ENCODE measurements around the gene VPS13D. TPM values are rescaled to one million over a fixed set of nuclear protein-coding genes. Genes with fewer than 3 reads are reported as not detected.

VPS13D gene
- total and polyA plus RNA-seq, 10 of the 15 experiments (the other 5 are each of a cell fraction or from before 2014, with no cell fraction given) = 1.4 to 16.9 (median 8.5) TPM

DNA sequence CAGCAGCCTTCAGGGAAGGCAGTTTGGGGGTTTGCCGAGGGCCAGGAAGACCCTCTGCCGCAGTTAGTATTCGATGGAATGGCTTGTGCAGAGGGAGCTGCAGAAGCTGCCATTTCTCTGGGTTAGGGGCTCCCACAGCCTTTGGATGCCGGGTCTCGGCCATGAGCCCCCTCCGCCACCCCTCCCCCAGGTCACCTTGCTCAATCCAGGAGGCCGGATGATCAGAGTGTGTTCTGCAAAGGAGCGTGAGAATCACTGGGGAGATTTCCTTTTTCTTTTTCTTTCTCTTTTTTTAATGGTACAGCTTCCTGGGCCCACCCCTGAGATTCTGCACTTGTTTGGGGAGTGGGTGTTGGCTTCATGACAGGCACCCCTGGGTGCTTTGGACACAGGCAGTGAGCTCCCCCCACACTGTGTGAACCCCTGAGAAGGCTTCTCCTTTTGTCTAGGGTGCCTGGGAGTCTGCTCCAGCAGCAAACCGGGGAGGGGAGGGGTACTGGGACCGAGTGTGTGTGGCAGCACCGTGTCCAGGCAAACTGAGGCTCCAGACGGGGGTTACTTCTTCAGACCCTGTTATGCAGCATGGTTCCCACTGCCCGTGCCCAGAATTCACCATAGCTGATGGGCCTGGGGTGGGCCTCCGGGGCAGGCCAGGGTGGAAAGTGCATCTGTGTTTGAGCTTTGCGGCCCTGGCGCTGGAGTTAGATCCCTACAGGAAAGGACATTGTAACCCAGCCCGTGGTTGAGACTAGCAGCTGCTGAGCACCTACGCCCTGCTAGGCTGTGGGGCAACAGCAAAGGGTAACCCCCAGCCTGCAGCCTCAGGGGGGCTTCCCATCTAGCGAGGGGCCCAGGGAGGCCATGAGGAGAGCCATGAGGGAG lies 44.6 kb upstream of the VPS13D start:
- ChIA-PET RAD21 (ENCODE audit: unreplicated experiment) (interaction anchor here (1.6 kb wide), 1 partner anchor 60 kb away, joined by 4 read pairs; no protein-coding TSS in a partner anchor), POLR2A (interaction anchor here (0.9 kb wide), 1 partner anchor 62 kb away, joined by 3 read pairs; no protein-coding TSS in a partner anchor), CTCF (interaction anchor here (0.8 kb wide), 1 partner anchor 40 kb away, joined by 5 read pairs; no protein-coding TSS in a partner anchor), SMC1A (ENCODE audit: uncharacterized antibody, unreplicated experiment) (interaction anchor here (0.8 to 1.2 kb wide), 4 partner anchors 12 to 55 kb away, joined by 3 to 4 read pairs (median 3); no protein-coding TSS in a partner anchor)
- intact Hi-C loops (cut with micrococcal nuclease; ENCODE audit: unreplicated experiment) = no loop called here
- Histone ChIP-seq H3K4me2 (ENCODE audit: control insufficient read depth, insufficient read depth) (no peak overlapping the region), H3K79me2 (ENCODE audit: control insufficient read depth, insufficient read depth, low read length) (peaks cover 38% of the 10 kb centered on the region), H3K9ac (ENCODE audit: control insufficient read depth, insufficient read depth, low read length) (no peak overlapping the region), H3K9me3 (replicated peaks; ENCODE audit: control insufficient read depth, insufficient read depth, low read length) (no peaks in the 10 kb centered on the region), H2AFZ (ENCODE audit: control insufficient read depth, low read depth, low read length) (no peak overlapping the region), H3K27ac (ENCODE audit: control insufficient read depth, insufficient read depth) (no peak overlapping the region), H3K4me3 (no peak overlapping the region), H3K4me1 (ENCODE audit: control insufficient read depth, insufficient read depth, low read length) (peaks cover 16% of the 10 kb centered on the region), H4K20me1 (ENCODE audit: control insufficient read depth, insufficient read depth) (peaks cover 11% of the 10 kb centered on the region; the same call in 1 of the 2 replicates), H3K27me3 (replicated peaks in 1 of 2; ENCODE audit: control insufficient read depth in 2 of 2, insufficient read depth in 2 of 2, low read length in 1 of 2) (no peaks in the 10 kb centered on the region), H3K36me3 (ENCODE audit: control insufficient read depth in 2 of 2, insufficient read depth in 2 of 2, low read length in 1 of 2) (peaks cover 15 to 19% of the 10 kb centered on the region in 2 experiments)
- in situ Hi-C loops (cut with MboI) = no loop called here
- no TSS peak for BruUV-seq (replicated peaks)
- ATAC-seq (no peak), DNase-seq (ENCODE audit: low read depth, low spot score) (no peak), FAIRE-seq (no peak)
- WGBS (ENCODE audit: insufficient coverage, insufficient replicate concordance, low lambda C conversion rate, missing lambda C conversion rate) = 87% methylated on average over 19 of the region's 19 CpGs
- TF ChIP-seq, protein P1, sequence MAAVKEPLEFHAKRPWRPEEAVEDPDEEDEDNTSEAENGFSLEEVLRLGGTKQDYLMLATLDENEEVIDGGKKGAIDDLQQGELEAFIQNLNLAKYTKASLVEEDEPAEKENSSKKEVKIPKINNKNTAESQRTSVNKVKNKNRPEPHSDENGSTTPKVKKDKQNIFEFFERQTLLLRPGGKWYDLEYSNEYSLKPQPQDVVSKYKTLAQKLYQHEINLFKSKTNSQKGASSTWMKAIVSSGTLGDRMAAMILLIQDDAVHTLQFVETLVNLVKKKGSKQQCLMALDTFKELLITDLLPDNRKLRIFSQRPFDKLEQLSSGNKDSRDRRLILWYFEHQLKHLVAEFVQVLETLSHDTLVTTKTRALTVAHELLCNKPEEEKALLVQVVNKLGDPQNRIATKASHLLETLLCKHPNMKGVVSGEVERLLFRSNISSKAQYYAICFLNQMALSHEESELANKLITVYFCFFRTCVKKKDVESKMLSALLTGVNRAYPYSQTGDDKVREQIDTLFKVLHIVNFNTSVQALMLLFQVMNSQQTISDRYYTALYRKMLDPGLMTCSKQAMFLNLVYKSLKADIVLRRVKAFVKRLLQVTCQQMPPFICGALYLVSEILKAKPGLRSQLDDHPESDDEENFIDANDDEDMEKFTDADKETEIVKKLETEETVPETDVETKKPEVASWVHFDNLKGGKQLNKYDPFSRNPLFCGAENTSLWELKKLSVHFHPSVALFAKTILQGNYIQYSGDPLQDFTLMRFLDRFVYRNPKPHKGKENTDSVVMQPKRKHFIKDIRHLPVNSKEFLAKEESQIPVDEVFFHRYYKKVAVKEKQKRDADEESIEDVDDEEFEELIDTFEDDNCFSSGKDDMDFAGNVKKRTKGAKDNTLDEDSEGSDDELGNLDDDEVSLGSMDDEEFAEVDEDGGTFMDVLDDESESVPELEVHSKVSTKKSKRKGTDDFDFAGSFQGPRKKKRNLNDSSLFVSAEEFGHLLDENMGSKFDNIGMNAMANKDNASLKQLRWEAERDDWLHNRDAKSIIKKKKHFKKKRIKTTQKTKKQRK (IDR thresholded peaks at IDR 0.05; ENCODE audit: low read depth, low read length) = no peak
- TF ChIP-seq HCFC1 (IDR thresholded peaks at IDR 0.05; ENCODE audit: low read length) (no peak), HDAC2 (IDR thresholded peaks at IDR 0.05) (no peak), MYB (IDR thresholded peaks at IDR 0.05; ENCODE audit: borderline replicate concordance, low read depth, low read length) (no peak), MTA3 (IDR thresholded peaks at IDR 0.05; ENCODE audit: borderline replicate concordance, low read length) (no peak), CBX3 (IDR thresholded peaks at IDR 0.05; ENCODE audit: borderline replicate concordance, low read depth) (no peak), BHLHE40 (IDR thresholded peaks at IDR 0.05; ENCODE audit: borderline replicate concordance in 1 of 2, low read depth in 2 of 2, low read length in 1 of 2) (no peak), SMC3 (IDR thresholded peaks at IDR 0.05; ENCODE audit: borderline replicate concordance, low read length) (no peak), RAD51 (IDR thresholded peaks at IDR 0.05) (no peak), POLR2AphosphoS2 (IDR thresholded peaks at IDR 0.05; ENCODE audit: low read depth, low read length) (no peak), RCOR1 (conservative IDR thresholded peaks at IDR 0.05; ENCODE audit: low read depth, low read length) (no peak), CBX5 (IDR thresholded peaks at IDR 0.05; ENCODE audit: low read depth) (no peak), ZZZ3 (IDR thresholded peaks at IDR 0.05; ENCODE audit: control insufficient read depth, insufficient read length, low read depth) (no peak)
- TF ChIP-seq, protein P2, sequence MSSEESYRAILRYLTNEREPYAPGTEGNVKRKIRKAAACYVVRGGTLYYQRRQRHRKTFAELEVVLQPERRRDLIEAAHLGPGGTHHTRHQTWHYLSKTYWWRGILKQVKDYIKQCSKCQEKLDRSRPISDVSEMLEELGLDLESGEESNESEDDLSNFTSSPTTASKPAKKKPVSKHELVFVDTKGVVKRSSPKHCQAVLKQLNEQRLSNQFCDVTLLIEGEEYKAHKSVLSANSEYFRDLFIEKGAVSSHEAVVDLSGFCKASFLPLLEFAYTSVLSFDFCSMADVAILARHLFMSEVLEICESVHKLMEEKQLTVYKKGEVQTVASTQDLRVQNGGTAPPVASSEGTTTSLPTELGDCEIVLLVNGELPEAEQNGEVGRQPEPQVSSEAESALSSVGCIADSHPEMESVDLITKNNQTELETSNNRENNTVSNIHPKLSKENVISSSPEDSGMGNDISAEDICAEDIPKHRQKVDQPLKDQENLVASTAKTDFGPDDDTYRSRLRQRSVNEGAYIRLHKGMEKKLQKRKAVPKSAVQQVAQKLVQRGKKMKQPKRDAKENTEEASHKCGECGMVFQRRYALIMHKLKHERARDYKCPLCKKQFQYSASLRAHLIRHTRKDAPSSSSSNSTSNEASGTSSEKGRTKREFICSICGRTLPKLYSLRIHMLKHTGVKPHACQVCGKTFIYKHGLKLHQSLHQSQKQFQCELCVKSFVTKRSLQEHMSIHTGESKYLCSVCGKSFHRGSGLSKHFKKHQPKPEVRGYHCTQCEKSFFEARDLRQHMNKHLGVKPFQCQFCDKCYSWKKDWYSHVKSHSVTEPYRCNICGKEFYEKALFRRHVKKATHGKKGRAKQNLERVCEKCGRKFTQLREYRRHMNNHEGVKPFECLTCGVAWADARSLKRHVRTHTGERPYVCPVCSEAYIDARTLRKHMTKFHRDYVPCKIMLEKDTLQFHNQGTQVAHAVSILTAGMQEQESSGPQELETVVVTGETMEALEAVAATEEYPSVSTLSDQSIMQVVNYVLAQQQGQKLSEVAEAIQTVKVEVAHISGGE (CRISPR knock-in tag; IDR thresholded peaks at IDR 0.05) = no peak
- TF ChIP-seq, protein P3, sequence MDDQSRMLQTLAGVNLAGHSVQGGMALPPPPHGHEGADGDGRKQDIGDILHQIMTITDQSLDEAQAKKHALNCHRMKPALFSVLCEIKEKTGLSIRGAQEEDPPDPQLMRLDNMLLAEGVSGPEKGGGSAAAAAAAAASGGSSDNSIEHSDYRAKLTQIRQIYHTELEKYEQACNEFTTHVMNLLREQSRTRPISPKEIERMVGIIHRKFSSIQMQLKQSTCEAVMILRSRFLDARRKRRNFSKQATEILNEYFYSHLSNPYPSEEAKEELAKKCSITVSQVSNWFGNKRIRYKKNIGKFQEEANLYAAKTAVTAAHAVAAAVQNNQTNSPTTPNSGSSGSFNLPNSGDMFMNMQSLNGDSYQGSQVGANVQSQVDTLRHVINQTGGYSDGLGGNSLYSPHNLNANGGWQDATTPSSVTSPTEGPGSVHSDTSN (IDR thresholded peaks at IDR 0.05; ENCODE audit: insufficient replicate concordance, low read depth, low read length) = no peak
